SH-SY5Y (cell line): ENCODE data around the gene MRPL51.
A peak's percentile ranks its signal among the peaks of the same experiment; 100 is the strongest.

Experiments
- GATA2 ChIP-seq: IDR thresholded peaks from 2 replicates; pipeline ENCODE4 v1.6.1; 2011; ENCODE audit warnings: mild to moderate bottlenecking, low read depth, low read length
- GATA3 ChIP-seq: IDR thresholded peaks from 2 replicates; pipeline ENCODE4 v1.6.1; 2011; ENCODE audit warnings: low read depth, mild to moderate bottlenecking, low read length, moderate library complexity

MRPL51 gene

DNA sequence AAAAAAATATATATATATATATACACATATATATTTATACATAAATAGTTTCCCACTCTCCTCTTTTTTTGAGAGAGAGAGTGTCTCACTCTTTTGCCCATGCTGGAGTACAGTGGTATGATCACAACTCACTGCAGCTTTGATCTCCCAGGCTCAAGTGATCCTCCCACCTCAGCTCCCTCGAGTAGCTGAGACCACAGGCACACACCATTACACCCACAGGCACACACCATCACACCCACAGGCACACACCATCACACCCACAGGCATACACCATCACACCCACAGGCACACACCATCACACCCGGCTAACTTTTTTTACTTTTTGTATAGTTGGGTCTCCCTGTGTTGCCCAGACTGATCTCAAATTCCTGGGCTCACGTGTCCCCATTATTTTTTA is 27.1 kb upstream of the MRPL51 start:
- TF ChIP-seq GATA3 (no peak), GATA2 (no peak)

- no peak for TF ChIP-seq GATA2
- no peak for TF ChIP-seq GATA3
These were observed 15.0 kb upstream of the MRPL51 start for GRCh38 chr12:6508087-6508486.

DNA sequence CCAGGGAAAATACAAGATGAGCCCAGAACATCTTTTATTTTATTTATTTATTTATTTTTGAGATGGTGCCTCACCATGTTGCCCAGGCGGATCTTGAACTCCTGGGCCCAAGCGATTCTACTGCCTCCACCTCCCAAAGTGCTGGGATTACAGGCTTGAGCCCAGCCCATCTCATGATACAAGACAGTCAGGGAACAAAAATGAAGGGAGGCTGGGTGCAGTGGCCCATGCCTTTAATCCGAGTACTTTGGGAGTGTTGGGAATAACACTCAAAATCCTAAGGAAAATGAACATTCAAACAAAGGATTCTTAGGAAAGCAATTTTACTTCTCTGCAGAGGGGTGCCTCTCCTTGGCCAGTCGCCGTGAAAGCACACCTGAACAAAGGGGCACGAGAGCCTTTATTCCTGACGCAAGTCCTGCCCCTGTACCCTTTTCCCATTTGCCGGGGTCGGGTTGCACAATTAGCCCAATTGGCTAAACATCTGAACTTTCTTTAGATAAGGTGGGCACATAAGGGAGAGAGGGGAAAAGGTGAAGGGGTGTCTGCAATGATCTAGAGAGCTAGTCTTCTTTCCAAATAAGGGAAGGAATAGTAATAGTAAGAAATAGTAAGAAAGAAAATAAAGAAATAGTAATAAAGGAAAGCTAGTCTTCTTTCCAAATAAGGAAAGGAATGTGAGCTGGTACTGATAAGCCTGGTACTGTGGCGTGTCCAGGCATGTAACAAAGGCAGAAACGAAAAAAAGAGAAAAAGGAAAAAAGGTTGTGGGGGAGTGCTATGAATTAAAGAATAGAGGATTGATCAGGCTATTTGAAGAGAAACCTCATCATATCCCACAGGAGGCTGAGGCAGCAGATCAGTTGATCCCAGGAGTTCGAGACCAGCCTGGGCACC is 14.3 kb upstream of the MRPL51 start:
- TF ChIP-seq GATA2: no peak
- TF ChIP-seq GATA3: no peak

GRCh38 chr12:6500466-6500865 is 7.4 kb upstream of the MRPL51 start:
- no peak for TF ChIP-seq GATA2
- TF ChIP-seq GATA3: no peak

GRCh38 chr12:6494968-6495367 is 1.9 kb upstream of the MRPL51 start:
- TF ChIP-seq GATA3: no peak

DNA sequence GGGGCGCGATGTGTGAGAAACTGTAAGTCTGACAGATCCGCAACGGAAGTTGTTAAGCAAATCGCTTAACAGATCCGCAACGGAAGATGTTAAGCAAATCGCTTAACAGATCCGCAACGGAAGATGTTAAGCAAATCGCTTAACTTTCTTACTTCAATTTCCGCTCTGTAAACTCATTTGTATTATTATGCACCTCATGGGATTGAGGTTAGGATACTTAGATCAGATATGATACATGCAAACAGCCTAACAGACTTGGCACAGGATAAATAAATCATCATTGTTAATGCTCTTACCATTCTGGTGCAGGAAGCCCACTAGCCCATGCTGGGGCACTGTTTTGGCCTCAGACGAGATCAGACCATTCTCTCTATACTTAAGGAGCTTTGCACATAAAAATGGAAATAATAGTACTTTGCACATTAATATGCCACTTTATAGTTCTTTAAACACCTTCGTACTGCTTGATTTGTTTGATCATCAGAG is 1.2 kb upstream of the MRPL51 start:
- TF ChIP-seq GATA2 (no peak), GATA3 (no peak)

GRCh38 chr12:6493497-6494257 is 615 bp upstream of the MRPL51 start, which contains the start of gene NCAPD2:
Gene NCAPD2, plus strand, starts transcription at chr12:6494102. Its CDS starts 997 bp downstream, at chr12:6495099.
- 0 out of 2 replicates have a peak, but pooled peaks have one; percentile 26 for TF ChIP-seq GATA2
- TF ChIP-seq GATA3: no peak

- no peak for TF ChIP-seq GATA2
- no peak for TF ChIP-seq GATA3
These were observed 3.6 kb downstream of the MRPL51 start for GRCh38 chr12:6489449-6489848.

- TF ChIP-seq GATA2 (no peak), GATA3 (no peak)
These were observed 4.8 kb downstream of the MRPL51 start for GRCh38 chr12:6488240-6488639.

DNA sequence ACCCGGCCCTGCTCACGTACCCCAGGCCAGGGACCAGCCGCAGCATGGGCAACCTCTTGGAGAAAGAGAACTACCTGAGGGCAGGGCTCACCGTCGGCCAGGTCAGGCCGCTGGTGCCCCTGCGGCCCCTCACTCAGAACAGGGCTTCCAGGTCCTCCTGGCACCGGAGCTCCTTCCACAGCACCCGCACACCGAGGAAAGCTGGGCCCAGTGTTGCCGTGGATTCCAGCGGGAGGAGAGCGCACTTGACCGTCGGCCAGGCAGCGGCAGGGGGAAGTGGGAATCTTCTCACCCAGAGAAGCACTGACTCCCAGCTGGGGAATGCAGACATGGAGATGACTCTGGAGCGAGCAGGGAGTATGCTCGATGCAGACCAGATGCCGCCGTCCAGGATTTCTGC is 14.6 kb downstream of the MRPL51 start:
- TF ChIP-seq GATA2: no peak
- no peak for TF ChIP-seq GATA3

DNA sequence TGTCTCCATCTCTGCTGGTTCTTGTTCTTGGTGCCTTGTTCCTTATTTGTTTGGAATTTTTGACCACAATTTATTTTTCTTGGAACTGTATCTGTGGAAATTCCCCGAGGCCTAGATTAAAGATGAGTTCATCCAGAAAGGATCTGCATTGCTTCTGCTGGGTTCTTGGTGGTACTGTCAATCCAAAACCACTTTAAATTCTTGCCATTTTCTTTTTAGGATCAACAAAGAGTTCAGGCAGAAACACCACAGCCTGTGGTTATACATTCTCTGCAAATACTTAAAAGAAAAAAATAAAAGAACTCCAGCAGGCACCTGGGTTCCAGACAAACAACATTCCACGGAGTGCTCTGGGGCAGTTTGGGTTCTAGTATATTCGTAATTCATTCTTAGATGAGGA is 16.6 kb downstream of the MRPL51 start:
- no peak for TF ChIP-seq GATA2

- no peak for TF ChIP-seq GATA3
- TF ChIP-seq GATA2: no peak
These were observed 20.6 kb downstream of the MRPL51 start for GRCh38 chr12:6472491-6472890.

GRCh38 chr12:6471989-6472360 is 21.1 kb downstream of the MRPL51 start:
- no peak for TF ChIP-seq GATA2
- TF ChIP-seq GATA3: no peak

DNA sequence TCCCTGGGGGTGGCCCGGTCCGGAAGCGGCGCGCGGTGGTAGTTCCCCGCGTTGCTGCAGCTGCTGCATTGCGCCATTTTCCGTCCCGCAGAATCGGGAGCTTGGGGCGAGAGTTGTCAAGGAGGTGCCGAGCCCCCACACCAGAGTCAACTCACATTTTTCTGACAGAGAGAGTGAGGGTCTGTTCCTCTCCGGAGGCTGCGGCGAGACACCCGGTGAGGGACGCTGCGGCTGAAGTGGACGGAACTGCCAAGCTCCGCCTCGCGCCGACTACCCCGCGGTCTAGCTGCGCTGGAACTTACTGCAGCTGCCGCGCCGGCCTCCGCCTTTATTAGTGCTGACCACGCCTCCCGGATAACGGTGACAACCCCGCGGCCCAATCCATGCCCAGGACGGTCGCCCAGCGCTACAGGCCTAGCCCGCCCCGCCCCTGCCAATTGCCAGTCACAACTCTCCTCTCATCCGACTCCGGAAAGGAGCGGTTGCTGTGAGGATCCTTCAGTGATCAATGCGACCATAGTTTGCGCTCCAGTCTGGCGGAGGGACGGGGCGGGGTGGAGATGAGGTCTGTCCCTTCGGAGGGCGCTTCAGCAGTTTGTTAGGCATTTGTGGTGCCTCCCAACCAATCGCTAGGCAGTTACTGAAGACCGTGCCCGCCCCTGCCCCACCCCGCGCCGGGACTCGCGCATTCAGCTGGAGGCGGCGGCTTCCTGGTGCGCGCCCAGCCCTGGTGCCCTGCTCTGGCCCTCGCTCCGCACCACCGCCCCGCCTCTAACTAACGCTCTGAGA is 22.5 kb downstream of the MRPL51 start, which contains the start of gene VAMP1:
VAMP1 (minus strand) TSS at position 303 of the 789 bp plus-strand sequence; CDS start at position 157, 146 bp downstream.
- no peak for TF ChIP-seq GATA2
- no peak for TF ChIP-seq GATA3
